Articular chondrocyte of knee joint (primary cell): Measurements from ENCODE around the gene HDHD3. TPM values are rescaled to one million over a fixed set of nuclear protein-coding genes. Genes with fewer than 3 reads are reported as not detected.

Experiments
- total RNA-seq: library from RNA; depleted of rRNA; stranded (reverse); fragments of >200 nt; gene quantifications from 2 replicates; pipeline ENCODE4 v1.2.3, GENCODE V29; 2012

HDHD3 gene
- 15.7 and 19.3 TPM in 2 replicates for total RNA-seq

GRCh38 chr9:113376634-113377567, at the start of gene HDHD3:
Gene HDHD3 (minus strand): TSS chr9:113376986. CDS start chr9:113374354, 2,632 bp downstream.

GRCh38 chr9:113410207-113410864, 33.5 kb upstream of the HDHD3 start, which contains the start of the genes C9orf43 and POLE3:
Gene C9orf43 (plus strand): TSS chr9:113410747. CDS start chr9:113413494, 2,747 bp downstream.
Gene POLE3 (minus strand): TSS chr9:113410675. CDS start chr9:113410293, 382 bp downstream.

GRCh38 chr9:113401027-113401792, 24.4 kb upstream of the HDHD3 start, which contains the start of gene ALAD:
Gene ALAD (minus strand): TSS chr9:113401284. CDS start chr9:113393559, 7,725 bp downstream.

GRCh38 chr9:113349445-113350094, 27.2 kb downstream of the HDHD3 start, which contains the start of gene BSPRY:
Gene BSPRY (plus strand): TSS chr9:113349541. CDS start chr9:113349580, 39 bp downstream.

GRCh38 chr9:113340011-113340699, 36.6 kb downstream of the HDHD3 start, which contains the start of gene WDR31:
Gene WDR31 (minus strand): TSS chr9:113340275. CDS start chr9:113332022, 8,253 bp downstream.

Other genes starting within 250 kb of the HDHD3 start
- 33.3 and 39.0 TPM in 2 replicates for gene SLC31A2, start 226.0 kb downstream of the HDHD3 start, total RNA-seq
- gene FKBP15, start 155.7 kb downstream of the HDHD3 start, total RNA-seq, result 32.9 and 35.5 TPM in 2 replicates
- gene SLC31A1, start 155.4 kb downstream of the HDHD3 start, total RNA-seq, result 37.4 and 39.3 TPM in 2 replicates
- 46.4 and 60.4 TPM in 2 replicates for gene CDC26, start 101.4 kb downstream of the HDHD3 start, total RNA-seq
- gene PRPF4, start 101.3 kb downstream of the HDHD3 start, total RNA-seq, result 20.9 and 25.6 TPM in 2 replicates
- not detected in 2 replicates for gene RNF183, start 73.6 kb downstream of the HDHD3 start, total RNA-seq
- 2.9 and 3.2 TPM in 2 replicates for gene WDR31, start 36.7 kb downstream of the HDHD3 start, total RNA-seq
- gene BSPRY, start 27.4 kb downstream of the HDHD3 start, total RNA-seq, result under 0.01 and 0.11 TPM in 2 replicates
- 21.3 and 22.9 TPM in 2 replicates for gene ALAD, start 24.3 kb upstream of the HDHD3 start, total RNA-seq
- gene POLE3, start 33.7 kb upstream of the HDHD3 start, total RNA-seq, result 37.1 and 47.3 TPM in 2 replicates
- gene C9orf43, start 33.8 kb upstream of the HDHD3 start, total RNA-seq, result 0.43 and 0.52 TPM in 2 replicates
- 83.4 and 87.5 TPM in 2 replicates for gene RGS3, start 86.7 kb upstream of the HDHD3 start, total RNA-seq